Colonic mucosa (tissue), 4 donors: ENCODE measurements around the gene FAM168A. TPM values are rescaled to one million over a fixed set of nuclear protein-coding genes. Genes with fewer than 3 reads are reported as not detected.

Source experiments
- DNase-seq: peaks from one replicate; pipeline ENCODE4 v3.0.0-alpha.2; 2020
- H3K27ac ChIP-seq: fragments of 200-600 bp; one replicate; pipeline ENCODE4 v1.8.0; 2021
- H3K27me3 ChIP-seq: fragments of 200-600 bp; one replicate; pipeline ENCODE4 v1.8.0; 2021
- H3K36me3 ChIP-seq: fragments of 200-600 bp; one replicate; pipeline ENCODE4 v1.8.0; 2021
- H3K4me1 ChIP-seq: fragments of 200-600 bp; one replicate; pipeline ENCODE4 v1.8.0; 2021; ENCODE audit warnings: mild to moderate bottlenecking
- H3K4me3 ChIP-seq: fragments of 200-600 bp; one replicate; pipeline ENCODE4 v1.8.0; 2021
- H3K9ac ChIP-seq, 2 donors: one replicate each; pipeline ENCODE4 v1.7.0; 2013; ENCODE audit warnings: control low read depth in 2 of 2, low read depth in 2 of 2, low read length in 2 of 2
- H3K9me3 ChIP-seq: fragments of 200-600 bp; one replicate; pipeline ENCODE4 v1.8.0; 2021
- CTCF ChIP-seq: fragments of 200-600 bp; IDR thresholded peaks from one replicate; pipeline ENCODE4 v1.8.0; 2022; ENCODE audit warnings: antibody characterized with exemption, mild to moderate bottlenecking
- intact Hi-C: fragments of 100-400 bp; cut with DNase I; formaldehyde crosslinking; loops from one replicate; pipeline ENCODE4 v1.14.1; 2022
- total RNA-seq, 2 donors: library from RNA; stranded (reverse); fragmentation: NEBNext Ultra II Directional in 1 of 2; extraction: Animal tissue kit (Norgen Biotek cat#: 25700) in 1 of 2; gene quantifications; one replicate each; pipeline ENCODE4 v1.2.1, GENCODE V29; 2021
- donor health status: healthy.
- donor health status: DM: no; HTN: no; CAD: no.
- donor health status: DM: no; HTN: no; CAD: no.

FAM168A gene
- total RNA-seq, 2 donors from 2014 or later: 16.9 to 21.6 TPM

DNA sequence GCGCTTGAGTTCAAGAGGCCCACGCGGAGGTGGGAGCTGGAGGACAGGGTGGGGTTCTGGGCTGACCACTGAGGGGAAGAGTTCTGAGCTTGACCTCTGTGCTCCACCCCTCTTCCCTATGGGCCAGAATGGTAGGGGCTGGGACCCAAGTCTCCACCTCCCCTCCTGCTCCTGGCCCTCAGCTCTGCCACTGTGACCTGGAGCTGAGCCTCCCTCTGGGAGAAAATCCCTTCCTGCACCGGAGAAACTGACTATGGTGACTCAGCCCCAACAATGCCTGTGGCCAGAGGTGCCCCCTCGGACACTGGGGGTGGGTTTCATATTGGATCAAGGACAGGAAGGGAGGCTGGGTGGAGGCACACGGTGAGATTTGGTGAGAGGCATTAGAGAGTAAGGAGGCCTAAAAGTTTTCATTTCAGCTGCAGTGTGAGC lies 198.7 kb downstream of the FAM168A start:
- Histone ChIP-seq H3K9me3 (no peaks in the 10 kb centered on the region), H3K9ac (no peak overlapping the region), H3K27ac (no peak overlapping the region), H3K4me1 (no peaks in the 10 kb centered on the region), H3K27me3 (no peaks in the 10 kb centered on the region), H3K36me3 (no peaks in the 10 kb centered on the region), H3K4me3 (no peak overlapping the region)
- intact Hi-C loops: loop anchor here (10.0 kb wide), 1 partner anchor 104 kb away; no protein-coding TSS in a partner anchor
- TF ChIP-seq CTCF: no peak
- no peak for DNase-seq

GRCh38 chr11:73398721-73399120 lies 199.2 kb downstream of the FAM168A start:
- H3K4me1 ChIP-seq: no peaks in the 10 kb centered on the region
- no peak for TF ChIP-seq CTCF
- no peaks in the 10 kb centered on the region for H3K36me3 ChIP-seq
- no peak overlapping the region for H3K4me3 ChIP-seq
- DNase-seq: no peak
- no peaks in the 10 kb centered on the region for H3K9me3 ChIP-seq
- H3K27me3 ChIP-seq: no peaks in the 10 kb centered on the region
- H3K9ac ChIP-seq: no peak overlapping the region
- intact Hi-C loops: loop anchor here (10.0 kb wide), 1 partner anchor 104 kb away; no protein-coding TSS in a partner anchor
- no peak overlapping the region for H3K27ac ChIP-seq

DNA sequence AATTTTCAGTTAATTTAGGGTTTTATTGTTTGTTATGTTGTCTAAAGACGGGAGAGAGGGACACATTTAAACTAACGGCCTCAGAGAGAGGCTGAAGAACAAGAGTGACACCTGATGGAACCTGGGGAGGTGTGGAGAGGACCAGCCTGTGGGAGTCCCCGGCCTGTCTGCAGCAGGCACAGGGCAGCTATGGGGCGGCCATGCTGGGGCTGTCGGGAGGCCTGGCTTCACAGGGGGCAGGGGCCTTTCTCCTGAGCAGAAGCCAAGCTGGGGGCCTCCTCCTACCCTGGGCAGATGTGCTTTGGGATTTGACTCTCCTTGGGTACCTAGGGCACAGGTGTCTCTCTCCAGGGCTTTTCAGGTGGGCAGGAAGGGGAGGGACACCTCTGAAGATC lies 199.8 kb downstream of the FAM168A start:
- Histone ChIP-seq H3K9ac (no peak overlapping the region), H3K4me1 (no peaks in the 10 kb centered on the region), H3K9me3 (no peaks in the 10 kb centered on the region), H3K36me3 (no peaks in the 10 kb centered on the region), H3K27ac (no peak overlapping the region), H3K4me3 (no peak overlapping the region), H3K27me3 (no peaks in the 10 kb centered on the region)
- TF ChIP-seq CTCF: no peak
- no peak for DNase-seq
- intact Hi-C loops: loop anchor here (10.0 kb wide), 1 partner anchor 103 kb away; no protein-coding TSS in a partner anchor

DNA sequence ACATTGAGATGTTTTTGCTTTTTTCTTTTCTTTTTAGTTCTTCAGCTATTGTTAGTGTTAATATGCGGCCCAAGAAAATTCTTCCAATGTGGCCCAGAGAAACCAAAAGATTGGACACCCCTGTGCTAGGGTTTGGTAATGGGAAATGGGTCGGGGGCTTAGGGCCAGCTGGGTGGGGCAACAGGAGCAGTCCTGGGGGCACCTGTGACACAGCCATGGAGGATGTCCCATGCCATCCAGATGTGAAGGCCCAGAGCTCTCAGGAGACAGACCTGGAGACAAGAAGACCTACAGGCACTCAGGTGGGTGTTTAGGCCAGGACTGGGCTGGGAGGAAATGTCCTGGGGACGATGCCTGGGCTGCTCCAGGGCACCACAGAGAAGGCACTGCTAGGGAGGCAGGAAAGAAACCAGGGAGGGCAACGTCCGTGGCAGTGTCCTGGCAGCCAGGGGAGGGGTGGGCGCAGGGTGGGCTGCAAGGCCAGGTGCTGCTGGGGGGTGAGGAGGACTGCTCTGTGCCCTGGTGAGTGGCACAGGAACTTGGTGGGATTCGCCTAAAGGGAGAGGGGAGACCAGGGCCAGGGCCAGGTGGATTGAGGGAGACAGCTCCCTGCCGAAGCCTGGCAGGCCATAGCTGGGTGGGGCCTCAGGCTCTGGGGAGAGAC lies 200.3 kb downstream of the FAM168A start:
- H3K27me3 ChIP-seq: no peaks in the 10 kb centered on the region
- no peak for DNase-seq
- no peaks in the 10 kb centered on the region for H3K9me3 ChIP-seq
- TF ChIP-seq CTCF: no peak
- intact Hi-C loops: loop anchor here (10.0 kb wide), 1 partner anchor 103 kb away; no protein-coding TSS in a partner anchor
- no peak overlapping the region for H3K9ac ChIP-seq
- no peaks in the 10 kb centered on the region for H3K4me1 ChIP-seq
- H3K27ac ChIP-seq: no peak overlapping the region
- H3K36me3 ChIP-seq: no peaks in the 10 kb centered on the region
- no peak overlapping the region for H3K4me3 ChIP-seq

- no peak for DNase-seq
- Histone ChIP-seq H3K36me3 (no peaks in the 10 kb centered on the region), H3K9ac (no peak overlapping the region), H3K4me1 (no peaks in the 10 kb centered on the region), H3K4me3 (no peak overlapping the region), H3K27ac (no peak overlapping the region), H3K9me3 (no peaks in the 10 kb centered on the region), H3K27me3 (no peaks in the 10 kb centered on the region)
- intact Hi-C loops: loop anchor here (10.0 kb wide), 1 partner anchor 102 kb away; no protein-coding TSS in a partner anchor
- no peak for TF ChIP-seq CTCF
These were observed 200.9 kb downstream of the FAM168A start for GRCh38 chr11:73396985-73397384.
